ENCODE data around the gene ADGRF5. TPM values are rescaled to one million over a fixed set of nuclear protein-coding genes. Genes with fewer than 3 reads are reported as not detected.

ADGRF5 gene
- total and polyA plus RNA-seq, 5 donors from 2014 or later, result not detected

GRCh38 chr6:46959419-46959818 lies 37.7 kb upstream of the ADGRF5 start:
- DNase-seq (no peak), ATAC-seq (ENCODE audit: low read depth in 2 of 2) (no peak)
- no peaks in the 10 kb centered on the region for H3K9me3 ChIP-seq (ENCODE audit: control insufficient read depth in 2 of 2, low read length in 2 of 2)
- no peak overlapping the region for H3K4me3 ChIP-seq (ENCODE audit: low read depth, low read length)
- H3K27me3 ChIP-seq (ENCODE audit: control insufficient read depth, insufficient read depth, low read length), result no peaks in the 10 kb centered on the region
- H3K27me3 Mint-ChIP-seq, result no peaks in the 10 kb centered on the region
- no peak overlapping the region for H3K27ac ChIP-seq (ENCODE audit: insufficient read depth, low read length, poor library complexity, severe bottlenecking)
- no peaks in the 10 kb centered on the region for H3K4me1 Mint-ChIP-seq
- no peaks in the 10 kb centered on the region for H3K4me1 ChIP-seq (ENCODE audit: control insufficient read depth, insufficient read depth, low read length, poor library complexity, severe bottlenecking)
- no peak overlapping the region for H3K4me3 Mint-ChIP-seq
- no peaks in the 10 kb centered on the region for H3K9me3 Mint-ChIP-seq
- no peaks in the 10 kb centered on the region for H3K36me3 Mint-ChIP-seq
- no peaks in the 10 kb centered on the region for H3K36me3 ChIP-seq (ENCODE audit: control insufficient read depth, insufficient read depth, low read length)
- no peak overlapping the region for H3K27ac Mint-ChIP-seq

DNA sequence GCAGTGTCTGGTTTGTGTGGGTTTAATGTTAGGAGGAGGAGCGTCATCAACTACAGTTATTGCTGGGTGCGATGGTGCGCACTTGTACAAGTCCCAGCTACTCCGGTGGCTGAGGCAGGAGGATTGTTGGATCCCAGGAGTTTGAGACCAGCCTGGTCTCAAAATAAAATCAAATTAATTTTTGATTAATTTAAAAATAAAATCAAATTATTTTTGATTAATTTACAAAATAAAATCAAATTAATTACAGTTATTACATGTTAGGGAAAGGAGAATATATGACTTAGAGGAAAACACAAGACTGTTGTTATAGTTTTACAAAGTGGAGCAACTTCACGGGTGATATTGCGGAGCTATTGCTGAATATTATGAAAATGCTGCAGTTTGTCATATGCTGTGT lies 34.7 kb upstream of the ADGRF5 start:
- Histone ChIP-seq H3K4me3 (ENCODE audit: low read depth, low read length) (no peak overlapping the region), H3K9me3 (ENCODE audit: control insufficient read depth in 2 of 2, low read length in 2 of 2) (no peaks in the 10 kb centered on the region), H3K36me3 (ENCODE audit: control insufficient read depth, insufficient read depth, low read length) (no peaks in the 10 kb centered on the region), H3K27ac (ENCODE audit: insufficient read depth, low read length, poor library complexity, severe bottlenecking) (no peak overlapping the region), H3K27me3 (ENCODE audit: control insufficient read depth, insufficient read depth, low read length) (no peaks in the 10 kb centered on the region), H3K4me1 (ENCODE audit: control insufficient read depth, insufficient read depth, low read length, poor library complexity, severe bottlenecking) (no peaks in the 10 kb centered on the region)
- no peak overlapping the region for H3K27ac Mint-ChIP-seq
- no peaks in the 10 kb centered on the region for H3K27me3 Mint-ChIP-seq
- no peaks in the 10 kb centered on the region for H3K4me1 Mint-ChIP-seq
- DNase-seq, result no peak
- ATAC-seq (ENCODE audit: low read depth in 2 of 2), result no peak
- no peaks in the 10 kb centered on the region for H3K36me3 Mint-ChIP-seq
- no peaks in the 10 kb centered on the region for H3K9me3 Mint-ChIP-seq
- H3K4me3 Mint-ChIP-seq, result no peak overlapping the region

DNA sequence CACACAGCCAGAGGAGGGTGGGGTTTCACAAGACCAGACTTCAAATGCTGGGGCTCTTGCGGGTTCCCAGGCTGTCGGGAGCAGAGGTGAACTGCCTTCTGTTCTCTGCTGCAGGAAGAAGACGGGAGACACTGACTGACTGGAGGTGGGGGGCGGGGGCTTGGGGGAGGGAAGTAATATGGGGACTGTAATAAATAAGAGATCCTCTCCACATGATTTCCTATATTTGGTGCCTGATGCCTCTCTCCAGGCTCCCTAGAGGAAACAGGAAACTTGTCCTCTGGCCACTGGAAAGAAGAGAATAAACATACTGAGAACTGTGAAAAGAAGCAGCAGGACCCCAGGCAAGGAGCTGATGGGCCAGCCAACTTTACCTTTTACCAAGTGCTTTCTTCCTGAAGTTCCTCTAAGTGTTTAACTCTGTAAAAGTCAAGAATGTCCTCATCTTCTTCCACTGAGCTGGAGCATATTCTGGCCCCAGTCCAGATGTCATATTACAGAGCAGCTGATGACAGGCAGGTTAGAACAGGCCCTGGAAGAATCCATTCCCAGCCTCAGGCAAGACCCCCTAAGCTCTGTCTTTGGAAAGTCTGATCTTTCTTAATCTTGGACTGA lies 33.2 kb upstream of the ADGRF5 start:
- H3K27ac Mint-ChIP-seq, result no peak overlapping the region
- H3K27me3 Mint-ChIP-seq, result no peaks in the 10 kb centered on the region
- no peaks in the 10 kb centered on the region for H3K36me3 ChIP-seq (ENCODE audit: control insufficient read depth, insufficient read depth, low read length)
- H3K4me1 Mint-ChIP-seq, result no peaks in the 10 kb centered on the region
- H3K27me3 ChIP-seq (ENCODE audit: control insufficient read depth, insufficient read depth, low read length), result no peaks in the 10 kb centered on the region
- H3K4me3 ChIP-seq (ENCODE audit: low read depth, low read length), result no peak overlapping the region
- no peaks in the 10 kb centered on the region for H3K36me3 Mint-ChIP-seq
- DNase-seq, result no peak
- no peaks in the 10 kb centered on the region for H3K4me1 ChIP-seq (ENCODE audit: control insufficient read depth, insufficient read depth, low read length, poor library complexity, severe bottlenecking)
- no peaks in the 10 kb centered on the region for H3K9me3 ChIP-seq (ENCODE audit: control insufficient read depth in 2 of 2, low read length in 2 of 2)
- H3K4me3 Mint-ChIP-seq, result no peak overlapping the region
- H3K9me3 Mint-ChIP-seq, result peaks cover 0 to 2% (median 0%) of the 10 kb centered on the region in 7 donors
- H3K27ac ChIP-seq (ENCODE audit: insufficient read depth, low read length, poor library complexity, severe bottlenecking), result no peak overlapping the region
- no peak for ATAC-seq (ENCODE audit: low read depth in 2 of 2)

- Mint-ChIP-seq H3K27ac (no peak overlapping the region), H3K4me3 (no peak overlapping the region), H3K27me3 (no peaks in the 10 kb centered on the region), H3K36me3 (no peaks in the 10 kb centered on the region), H3K9me3 (peaks cover 0 to 2% (median 0%) of the 10 kb centered on the region in 7 donors), H3K4me1 (no peaks in the 10 kb centered on the region)
- H3K36me3 ChIP-seq (ENCODE audit: control insufficient read depth, insufficient read depth, low read length), result no peaks in the 10 kb centered on the region
- DNase-seq (no peak), ATAC-seq (ENCODE audit: low read depth in 2 of 2) (no peak)
- H3K27me3 ChIP-seq (ENCODE audit: control insufficient read depth, insufficient read depth, low read length), result no peaks in the 10 kb centered on the region
- H3K9me3 ChIP-seq (ENCODE audit: control insufficient read depth in 2 of 2, low read length in 2 of 2), result no peaks in the 10 kb centered on the region
- H3K27ac ChIP-seq (ENCODE audit: insufficient read depth, low read length, poor library complexity, severe bottlenecking), result no peak overlapping the region
- no peak overlapping the region for H3K4me3 ChIP-seq (ENCODE audit: low read depth, low read length)
- H3K4me1 ChIP-seq (ENCODE audit: control insufficient read depth, insufficient read depth, low read length, poor library complexity, severe bottlenecking), result no peaks in the 10 kb centered on the region
Measured at GRCh38 chr6:46953921-46954320, 32.2 kb upstream of the ADGRF5 start.

DNA sequence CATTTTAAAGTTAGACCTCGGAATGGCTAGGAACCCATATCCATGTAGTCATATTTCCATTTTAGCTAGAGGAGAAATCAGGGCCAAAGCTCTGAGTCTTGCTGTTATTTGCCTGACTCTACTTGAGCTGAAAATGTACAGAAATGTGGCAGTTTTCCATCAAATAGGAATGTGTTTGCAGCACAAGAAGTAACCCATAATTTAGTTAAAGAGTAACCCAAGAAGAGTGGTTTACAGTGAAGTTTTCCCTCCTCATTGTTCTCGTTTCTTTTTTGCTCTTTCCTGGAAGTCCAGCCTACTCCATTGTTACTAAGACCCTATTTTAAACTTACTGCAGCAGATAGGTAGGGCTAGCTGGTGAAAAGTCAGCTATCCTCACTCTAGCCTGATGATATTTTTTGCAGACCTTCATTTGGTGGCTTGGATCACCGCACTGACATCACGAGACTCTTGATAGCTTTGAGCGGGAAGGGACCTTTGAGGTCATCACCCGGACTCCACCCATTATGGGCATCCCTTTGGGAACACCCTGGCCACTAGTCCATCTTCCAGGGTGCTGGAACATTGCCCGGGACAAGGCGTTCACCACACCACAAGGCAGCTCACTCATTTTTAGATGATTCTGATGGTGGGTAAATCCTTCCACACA lies 28.0 kb upstream of the ADGRF5 start:
- H3K4me1 ChIP-seq (ENCODE audit: control insufficient read depth, insufficient read depth, low read length, poor library complexity, severe bottlenecking), result no peaks in the 10 kb centered on the region
- Mint-ChIP-seq H3K36me3 (no peaks in the 10 kb centered on the region), H3K4me1 (no peaks in the 10 kb centered on the region), H3K9me3 (peaks cover 0 to 3% (median 0%) of the 10 kb centered on the region in 7 donors), H3K27ac (no peak overlapping the region), H3K27me3 (no peaks in the 10 kb centered on the region), H3K4me3 (no peak overlapping the region)
- H3K9me3 ChIP-seq (ENCODE audit: control insufficient read depth in 2 of 2, low read length in 2 of 2), result no peaks in the 10 kb centered on the region
- no peak overlapping the region for H3K27ac ChIP-seq (ENCODE audit: insufficient read depth, low read length, poor library complexity, severe bottlenecking)
- H3K36me3 ChIP-seq (ENCODE audit: control insufficient read depth, insufficient read depth, low read length), result no peaks in the 10 kb centered on the region
- ATAC-seq (ENCODE audit: low read depth in 2 of 2) (no peak), DNase-seq (no peak)
- no peak overlapping the region for H3K4me3 ChIP-seq (ENCODE audit: low read depth, low read length)
- H3K27me3 ChIP-seq (ENCODE audit: control insufficient read depth, insufficient read depth, low read length), result no peaks in the 10 kb centered on the region

DNA sequence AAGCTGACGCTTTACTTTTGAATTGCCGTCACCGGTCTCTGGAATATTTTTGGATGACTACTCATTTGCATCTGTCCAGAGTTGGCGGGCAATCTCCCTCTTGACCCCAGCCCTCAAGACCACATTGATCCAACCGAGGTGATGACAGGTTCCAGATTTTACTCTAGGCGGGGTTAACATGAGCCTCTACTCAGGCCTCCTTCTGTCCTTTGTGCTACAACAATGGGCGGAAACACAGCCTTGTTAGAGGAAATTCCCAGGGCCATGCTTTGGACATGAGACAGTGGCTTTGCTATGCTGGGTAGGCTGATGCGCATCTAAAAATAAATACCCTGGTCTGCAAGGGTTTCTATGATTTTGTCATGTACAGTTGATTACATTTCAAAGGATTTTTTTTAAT lies 27.0 kb upstream of the ADGRF5 start:
- Histone ChIP-seq H3K36me3 (ENCODE audit: control insufficient read depth, insufficient read depth, low read length) (no peaks in the 10 kb centered on the region), H3K4me1 (ENCODE audit: control insufficient read depth, insufficient read depth, low read length, poor library complexity, severe bottlenecking) (no peaks in the 10 kb centered on the region), H3K9me3 (ENCODE audit: control insufficient read depth in 2 of 2, low read length in 2 of 2) (no peaks in the 10 kb centered on the region), H3K4me3 (ENCODE audit: low read depth, low read length) (no peak overlapping the region), H3K27ac (ENCODE audit: insufficient read depth, low read length, poor library complexity, severe bottlenecking) (no peak overlapping the region), H3K27me3 (ENCODE audit: control insufficient read depth, insufficient read depth, low read length) (no peaks in the 10 kb centered on the region)
- Mint-ChIP-seq H3K27me3 (no peaks in the 10 kb centered on the region), H3K4me3 (no peak overlapping the region), H3K36me3 (no peaks in the 10 kb centered on the region), H3K27ac (no peak overlapping the region), H3K9me3 (peaks cover 0 to 4% (median 0%) of the 10 kb centered on the region in 7 donors), H3K4me1 (no peaks in the 10 kb centered on the region)
- DNase-seq, result no peak
- no peak for ATAC-seq (ENCODE audit: low read depth in 2 of 2)

GRCh38 chr6:46947497-46947896 lies 25.8 kb upstream of the ADGRF5 start:
- Histone ChIP-seq H3K36me3 (ENCODE audit: control insufficient read depth, insufficient read depth, low read length) (no peaks in the 10 kb centered on the region), H3K4me1 (ENCODE audit: control insufficient read depth, insufficient read depth, low read length, poor library complexity, severe bottlenecking) (no peaks in the 10 kb centered on the region), H3K4me3 (ENCODE audit: low read depth, low read length) (no peak overlapping the region), H3K27ac (ENCODE audit: insufficient read depth, low read length, poor library complexity, severe bottlenecking) (no peak overlapping the region), H3K9me3 (ENCODE audit: control insufficient read depth in 2 of 2, low read length in 2 of 2) (no peaks in the 10 kb centered on the region), H3K27me3 (ENCODE audit: control insufficient read depth, insufficient read depth, low read length) (no peaks in the 10 kb centered on the region)
- no peaks in the 10 kb centered on the region for H3K4me1 Mint-ChIP-seq
- ATAC-seq (ENCODE audit: low read depth in 2 of 2) (no peak), DNase-seq (no peak)
- peaks cover 0 to 4% (median 0%) of the 10 kb centered on the region in 7 donors for H3K9me3 Mint-ChIP-seq
- H3K4me3 Mint-ChIP-seq, result no peak overlapping the region
- no peak overlapping the region for H3K27ac Mint-ChIP-seq
- H3K36me3 Mint-ChIP-seq, result no peaks in the 10 kb centered on the region
- H3K27me3 Mint-ChIP-seq, result no peaks in the 10 kb centered on the region
